ENCODE measurements around the gene SLC10A3. TPM values are rescaled to one million over a fixed set of nuclear protein-coding genes. Genes with fewer than 3 reads are reported as not detected.

The SLC10A3 gene
- total and polyA plus RNA-seq, 2 of the 13 experiments (the other 11 are each of a cell fraction or from before 2014, with no cell fraction given) = 10.1 to 11.5 TPM

- Histone ChIP-seq H3K79me2 (ENCODE audit: insufficient read depth, low read length) (no peaks in the 10 kb centered on the region), H3K4me3 (replicated peaks in 1 of 3; ENCODE audit: insufficient read depth in 1 of 3, low read depth in 2 of 3, low read length in 3 of 3) (no peak overlapping the region), H3K9ac (ENCODE audit: insufficient read depth, low read depth, low read length) (no peak overlapping the region), H2AFZ (ENCODE audit: low read length) (no peak overlapping the region), H3K27ac (ENCODE audit: extremely low read length, insufficient read depth, low read length) (no peak overlapping the region), H3K9me3 (ENCODE audit: low read length) (no peaks in the 10 kb centered on the region), H3K27me3 (ENCODE audit: control insufficient read depth in 1 of 2, insufficient read depth in 2 of 2, low read length in 2 of 2) (no peaks in the 10 kb centered on the region), H3K4me1 (ENCODE audit: insufficient read depth, low read length) (no peaks in the 10 kb centered on the region), H3K4me2 (ENCODE audit: low read depth, low read length) (no peak overlapping the region), H3K36me3 (replicated peaks in 1 of 2; ENCODE audit: control insufficient read depth in 1 of 2, insufficient read depth in 2 of 2, low read length in 2 of 2) (peaks cover 3 to 9% of the 10 kb centered on the region in 2 experiments; a peak in 3 of 5 replicates), H4K20me1 (ENCODE audit: insufficient read depth, low read length) (no peaks in the 10 kb centered on the region)
- DNase-seq (ENCODE audit: low spot score) (no peak), ATAC-seq (no peak), FAIRE-seq (no peak)
- POLR2A ChIA-PET = no interaction called here
- no CpG with 5 or more reads among the region's 32 CpGs for WGBS (ENCODE audit: low lambda C conversion rate)
- intact Hi-C loops (cut with micrococcal nuclease; ENCODE audit: unreplicated experiment) (no loop called here), in situ Hi-C loops (cut with HindIII; ENCODE audit: extremely low pct_ligation_motif_present, low pct_unique_long_range_greater_than_20kb) (no loop called here)
- CTCF ChIA-PET (ENCODE audit: low intra/inter-chr PET ratio, low total read pairs) = no interaction called here
- no TSS peak for BruUV-seq (replicated peaks)
- TF ChIP-seq CTCF (CRISPR knock-in tag; IDR thresholded peaks at IDR 0.05) = no peak
- peak; percentile 33 for TF ChIP-seq RBFOX2 (IDR thresholded peaks at IDR 0.05; ENCODE audit: low read depth, low read length)
These were observed 24.4 kb downstream of the SLC10A3 start for GRCh38 chrX:154466036-154466435.

- TF ChIP-seq MED1 (CRISPR knock-in tag; IDR thresholded peaks at IDR 0.05) = no peak
- no peak for TF ChIP-seq SP5 (CRISPR knock-in tag; IDR thresholded peaks at IDR 0.05; ENCODE audit: borderline replicate concordance, low read depth)
- no peak for TF ChIP-seq MEIS2 (CRISPR knock-in tag; IDR thresholded peaks at IDR 0.05)
- in situ Hi-C loops (cut with HindIII; ENCODE audit: extremely low pct_ligation_motif_present, low pct_unique_long_range_greater_than_20kb) = no loop called here
- Histone ChIP-seq H3K79me2 (ENCODE audit: insufficient read depth, low read length) (no peaks in the 10 kb centered on the region), H3K27ac (ENCODE audit: extremely low read length, insufficient read depth, low read length) (no peak overlapping the region), H3K9me3 (ENCODE audit: low read length) (no peaks in the 10 kb centered on the region), H3K36me3 (replicated peaks in 1 of 2; ENCODE audit: control insufficient read depth in 1 of 2, insufficient read depth in 2 of 2, low read length in 2 of 2) (peaks cover 3 to 9% of the 10 kb centered on the region in 2 experiments; a peak in 3 of 5 replicates), H3K4me1 (ENCODE audit: insufficient read depth, low read length) (no peaks in the 10 kb centered on the region), H3K27me3 (ENCODE audit: control insufficient read depth in 1 of 2, insufficient read depth in 2 of 2, low read length in 2 of 2) (no peaks in the 10 kb centered on the region), H2AFZ (ENCODE audit: low read length) (no peak overlapping the region), H3K4me3 (replicated peaks in 1 of 3; ENCODE audit: insufficient read depth in 1 of 3, low read depth in 2 of 3, low read length in 3 of 3) (no peak overlapping the region), H4K20me1 (ENCODE audit: insufficient read depth, low read length) (no peaks in the 10 kb centered on the region), H3K9ac (ENCODE audit: insufficient read depth, low read depth, low read length) (no peak overlapping the region), H3K4me2 (ENCODE audit: low read depth, low read length) (no peak overlapping the region)
- ChIA-PET POLR2A (no interaction called here), CTCF (ENCODE audit: low intra/inter-chr PET ratio, low total read pairs) (no interaction called here)
- no CpG with 5 or more reads among the region's 14 CpGs for WGBS (ENCODE audit: low lambda C conversion rate)
- ATAC-seq = no peak
- DNase-seq (ENCODE audit: low spot score) = no peak
- FAIRE-seq = no peak
- BruUV-seq (replicated peaks) = no TSS peak
- intact Hi-C loops (cut with micrococcal nuclease; ENCODE audit: unreplicated experiment) = no loop called here
These were observed 24.8 kb downstream of the SLC10A3 start for GRCh38 chrX:154465601-154466000.

Measured in HepG2 (cell line).